ENCODE data around the gene ITCH. TPM values are rescaled to one million over a fixed set of nuclear protein-coding genes. Genes with fewer than 3 reads are reported as not detected.
"Not testable (repeated sequence)": the region's sequence is repeated elsewhere in the genome, so short reads cannot be mapped to it uniquely, and the experiment has no call there.

ITCH gene
- total RNA-seq, 1 donor from 2014 or later = 93.2 TPM

- Histone ChIP-seq H3K4me3 (ENCODE audit: low read depth, low read length) (no peak overlapping the region), H3K27me3 (ENCODE audit: control insufficient read depth, insufficient read depth, low read length) (no peaks in the 10 kb centered on the region), H3K36me3 (ENCODE audit: control insufficient read depth, insufficient read depth, low read length) (no peaks in the 10 kb centered on the region)
- no peak for DNase-seq (ENCODE audit: low read depth)
- no peak for FAIRE-seq
- TF ChIP-seq CTCF (IDR thresholded peaks at IDR 0.05; ENCODE audit: insufficient read depth, low read length, severe bottlenecking) = no peak
Measured at GRCh38 chr20:34332262-34332920, 30.7 kb upstream of the ITCH start.

- no peaks in the 10 kb centered on the region for H3K36me3 ChIP-seq (ENCODE audit: control insufficient read depth, insufficient read depth, low read length)
- TF ChIP-seq CTCF (IDR thresholded peaks at IDR 0.05; ENCODE audit: insufficient read depth, low read length, severe bottlenecking) = no peak
- no peaks in the 10 kb centered on the region for H3K27me3 ChIP-seq (ENCODE audit: control insufficient read depth, insufficient read depth, low read length)
- no peak for DNase-seq (ENCODE audit: low read depth)
- FAIRE-seq = no peak
- H3K4me3 ChIP-seq (ENCODE audit: low read depth, low read length) = no peak overlapping the region
Measured at GRCh38 chr20:34333786-34334185, 29.3 kb upstream of the ITCH start.

- DNase-seq (ENCODE audit: low read depth) (peak; percentile 50), FAIRE-seq (no peak)
- TF ChIP-seq CTCF (IDR thresholded peaks at IDR 0.05; ENCODE audit: insufficient read depth, low read length, severe bottlenecking) = no peak
- Histone ChIP-seq H3K27me3 (ENCODE audit: control insufficient read depth, insufficient read depth, low read length) (no peaks in the 10 kb centered on the region), H3K4me3 (ENCODE audit: low read depth, low read length) (no peak overlapping the region), H3K36me3 (ENCODE audit: control insufficient read depth, insufficient read depth, low read length) (no peaks in the 10 kb centered on the region)
Measured at GRCh38 chr20:34334654-34335407, 28.2 kb upstream of the ITCH start.

GRCh38 chr20:34337544-34337943 is 25.5 kb upstream of the ITCH start:
- DNase-seq (ENCODE audit: low read depth) (no peak), FAIRE-seq (no peak)
- no peak overlapping the region for H3K4me3 ChIP-seq (ENCODE audit: low read depth, low read length)
- no peak for TF ChIP-seq CTCF (IDR thresholded peaks at IDR 0.05; ENCODE audit: insufficient read depth, low read length, severe bottlenecking)
- no peaks in the 10 kb centered on the region for H3K36me3 ChIP-seq (ENCODE audit: control insufficient read depth, insufficient read depth, low read length)
- H3K27me3 ChIP-seq (ENCODE audit: control insufficient read depth, insufficient read depth, low read length) = no peaks in the 10 kb centered on the region

- Histone ChIP-seq H3K4me3 (ENCODE audit: low read depth, low read length) (no peak overlapping the region), H3K36me3 (ENCODE audit: control insufficient read depth, insufficient read depth, low read length) (no peaks in the 10 kb centered on the region), H3K27me3 (ENCODE audit: control insufficient read depth, insufficient read depth, low read length) (no peaks in the 10 kb centered on the region)
- DNase-seq (ENCODE audit: low read depth) (no peak), FAIRE-seq (no peak)
- no peak for TF ChIP-seq CTCF (IDR thresholded peaks at IDR 0.05; ENCODE audit: insufficient read depth, low read length, severe bottlenecking)
Measured at GRCh38 chr20:34337982-34338726, 24.9 kb upstream of the ITCH start.

- not testable (repeated sequence) for H3K27me3 ChIP-seq (ENCODE audit: control insufficient read depth, insufficient read depth, low read length); H3K4me3 ChIP-seq (ENCODE audit: low read depth, low read length); H3K36me3 ChIP-seq (ENCODE audit: control insufficient read depth, insufficient read depth, low read length); FAIRE-seq
- DNase-seq (ENCODE audit: low read depth) = peak; percentile 56
Measured at GRCh38 chr20:34340726-34341125, 22.3 kb upstream of the ITCH start.

- FAIRE-seq; H3K4me3 ChIP-seq (ENCODE audit: low read depth, low read length); H3K27me3 ChIP-seq (ENCODE audit: control insufficient read depth, insufficient read depth, low read length); DNase-seq (ENCODE audit: low read depth); H3K36me3 ChIP-seq (ENCODE audit: control insufficient read depth, insufficient read depth, low read length): not testable (repeated sequence)
Measured at GRCh38 chr20:34341199-34341598, 21.9 kb upstream of the ITCH start.
